Thoracic aorta (tissue), 2 donors: Measurements from ENCODE around the gene C1QTNF2. TPM values are rescaled to one million over a fixed set of nuclear protein-coding genes. Genes with fewer than 3 reads are reported as not detected.

ENCODE experiments used
- ATAC-seq: fragments of 150-250 bp; one replicate; pipeline ENCODE4 v1.8.0; 2017; ENCODE audit warnings: low read depth; ENCODE audit not compliant: insufficient number of reproducible peaks, low FRiP score
- DNase-seq: peaks from one replicate; pipeline ENCODE4 v3.0.0-alpha.2; 2020; ENCODE audit warnings: low spot score
- H3K27ac ChIP-seq, 2 donors: fragments of 200-600 bp; sonication (generic); 1 replicate in 1 of 2; 2 replicates in 1 of 2; pipeline ENCODE4 v1.5.1; 2016; ENCODE audit warnings: mild to moderate bottlenecking in 2 of 2, moderate library complexity in 2 of 2
- H3K27me3 ChIP-seq: fragments of 200-600 bp; sonication (generic); replicated peaks from 2 replicates; pipeline ENCODE4 v1.6.0; 2016; ENCODE audit warnings: mild to moderate bottlenecking; ENCODE audit not compliant: insufficient read depth
- H3K36me3 ChIP-seq: fragments of 200-600 bp; sonication (generic); one replicate; pipeline ENCODE4 v1.5.1; 2016
- H3K4me1 ChIP-seq, 2 donors: fragments of 200-600 bp; sonication (generic); 1 replicate in 1 of 2; 2 replicates in 1 of 2; pipeline versions ENCODE4 v1.5.1 to v1.6.0; 2016; ENCODE audit warnings: low read depth in 2 of 2, mild to moderate bottlenecking in 1 of 2; ENCODE audit not compliant: control insufficient read depth in 1 of 2
- H3K4me3 ChIP-seq: fragments of 200-600 bp; sonication (generic); 2 replicates; pipeline ENCODE4 v1.5.1; 2016; ENCODE audit warnings: mild to moderate bottlenecking
- H3K9me3 ChIP-seq: fragments of 200-600 bp; sonication (generic); 2 replicates; pipeline ENCODE4 v1.5.1; 2016
- total RNA-seq, 2 donors: library from RNA; depleted of rRNA; stranded (reverse); fragments of >200 nt; gene quantifications; one replicate each; pipeline versions ENCODE4 v1.1.0 to v1.2.3, GENCODE V29; 2016
- TF ChIP-seq, protein P1 (sequence below): fragments of 200-600 bp; sonication (generic); IDR thresholded peaks from one replicate; pipeline ENCODE4 v1.5.1; 2019; ENCODE audit warnings: antibody characterized with exemption

Gene C1QTNF2
- total RNA-seq, 2 donors from 2014 or later: 8.3 to 13.8 TPM

DNA sequence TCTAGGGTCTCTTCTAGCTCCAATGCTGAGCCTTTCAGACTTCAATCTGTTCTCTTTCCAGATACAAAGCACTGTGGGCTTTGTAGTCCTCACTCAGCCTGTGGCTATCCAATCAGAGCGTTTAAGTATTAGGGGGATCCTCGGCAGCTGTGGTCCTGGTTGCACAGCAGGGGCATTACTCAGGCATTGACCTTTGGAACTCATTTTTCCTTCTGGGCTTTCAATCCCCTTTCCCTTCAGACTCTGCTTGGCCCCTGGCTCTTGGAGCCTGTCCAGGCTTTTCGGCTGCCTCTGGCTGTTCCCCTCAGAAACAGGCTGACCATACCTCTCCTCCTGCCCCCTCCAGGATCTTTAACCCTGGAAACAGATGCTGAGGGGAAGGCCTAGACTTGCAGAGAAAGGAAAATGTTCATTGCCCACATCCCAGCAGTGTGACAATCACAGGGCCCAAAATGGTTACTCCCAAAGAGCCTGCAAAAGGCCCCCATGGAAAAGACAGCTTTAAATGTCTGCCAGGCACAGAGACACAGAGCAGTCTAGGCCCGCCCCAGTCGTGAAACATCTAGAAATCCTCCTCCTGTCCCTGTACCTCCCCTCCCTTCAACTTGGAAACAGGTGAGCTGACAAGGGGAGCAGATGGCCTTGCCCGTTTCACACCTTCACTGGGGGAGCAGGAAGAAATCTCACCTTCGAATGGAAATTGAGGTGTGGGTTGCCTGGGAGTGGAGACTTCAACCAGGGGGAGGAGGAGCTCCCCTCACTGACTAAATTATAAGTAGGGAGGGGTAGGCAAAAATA is 13.7 kb downstream of the C1QTNF2 start:
- TF ChIP-seq, protein P1, sequence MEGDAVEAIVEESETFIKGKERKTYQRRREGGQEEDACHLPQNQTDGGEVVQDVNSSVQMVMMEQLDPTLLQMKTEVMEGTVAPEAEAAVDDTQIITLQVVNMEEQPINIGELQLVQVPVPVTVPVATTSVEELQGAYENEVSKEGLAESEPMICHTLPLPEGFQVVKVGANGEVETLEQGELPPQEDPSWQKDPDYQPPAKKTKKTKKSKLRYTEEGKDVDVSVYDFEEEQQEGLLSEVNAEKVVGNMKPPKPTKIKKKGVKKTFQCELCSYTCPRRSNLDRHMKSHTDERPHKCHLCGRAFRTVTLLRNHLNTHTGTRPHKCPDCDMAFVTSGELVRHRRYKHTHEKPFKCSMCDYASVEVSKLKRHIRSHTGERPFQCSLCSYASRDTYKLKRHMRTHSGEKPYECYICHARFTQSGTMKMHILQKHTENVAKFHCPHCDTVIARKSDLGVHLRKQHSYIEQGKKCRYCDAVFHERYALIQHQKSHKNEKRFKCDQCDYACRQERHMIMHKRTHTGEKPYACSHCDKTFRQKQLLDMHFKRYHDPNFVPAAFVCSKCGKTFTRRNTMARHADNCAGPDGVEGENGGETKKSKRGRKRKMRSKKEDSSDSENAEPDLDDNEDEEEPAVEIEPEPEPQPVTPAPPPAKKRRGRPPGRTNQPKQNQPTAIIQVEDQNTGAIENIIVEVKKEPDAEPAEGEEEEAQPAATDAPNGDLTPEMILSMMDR: no peak
- no peaks in the 10 kb centered on the region for H3K36me3 ChIP-seq
- H3K4me1 ChIP-seq: peaks cover 28 to 66% of the 10 kb centered on the region in 2 donors
- H3K4me3 ChIP-seq: no peak overlapping the region
- H3K9me3 ChIP-seq: no peaks in the 10 kb centered on the region
- no peak for DNase-seq
- H3K27ac ChIP-seq: peak overlapping the region; percentile 65 to 81
- no peaks in the 10 kb centered on the region for H3K27me3 ChIP-seq
- no peak for ATAC-seq

- Histone ChIP-seq H3K27ac (no peak overlapping the region), H3K27me3 (no peaks in the 10 kb centered on the region), H3K4me3 (no peak overlapping the region), H3K4me1 (peaks cover 23 to 45% of the 10 kb centered on the region in 2 donors), H3K9me3 (no peaks in the 10 kb centered on the region), H3K36me3 (peaks cover 2% of the 10 kb centered on the region)
- ATAC-seq (no peak), DNase-seq (no peak)
- TF ChIP-seq, protein P1: no peak
Observed at GRCh38 chr5:160354666-160355065, 15.8 kb downstream of the C1QTNF2 start.

DNA sequence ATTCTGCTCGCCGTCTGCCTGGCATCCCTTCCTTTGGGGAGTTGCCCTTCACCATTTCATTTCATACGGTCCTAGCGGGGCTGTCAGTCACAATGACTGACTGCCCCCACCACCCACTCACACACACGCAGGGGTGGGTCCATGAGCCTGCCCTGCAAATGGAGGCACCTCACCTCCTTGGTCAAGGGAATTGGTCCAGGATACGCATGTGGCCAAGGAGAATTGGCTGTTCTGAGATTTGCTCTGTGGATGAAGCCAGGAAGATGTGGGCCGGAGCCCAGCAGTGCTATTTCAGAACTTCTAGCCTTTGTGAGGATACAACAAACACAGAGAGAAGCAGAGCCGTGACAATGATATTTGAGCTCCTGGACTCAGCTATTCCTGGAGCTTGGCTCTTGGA is 17.0 kb downstream of the C1QTNF2 start:
- ATAC-seq: peak; percentile 88
- H3K27ac ChIP-seq: peak overlapping the region; percentile 72 to 85

GRCh38 chr5:160352308-160352707 is 18.1 kb downstream of the C1QTNF2 start:
- Histone ChIP-seq H3K4me3 (no peak overlapping the region), H3K27ac (peak overlapping the region in 1 of 2 donors; percentile 72), H3K36me3 (peaks cover 9% of the 10 kb centered on the region), H3K9me3 (no peaks in the 10 kb centered on the region), H3K27me3 (no peaks in the 10 kb centered on the region), H3K4me1 (peaks cover 12 to 22% of the 10 kb centered on the region in 2 donors)
- ATAC-seq: no peak
- TF ChIP-seq, protein P1: no peak
- DNase-seq: no peak

More for the DNA sequence above, 17.0 kb downstream of the C1QTNF2 start:
- Histone ChIP-seq H3K4me3 (peak overlapping the region; percentile 37), H3K9me3 (no peaks in the 10 kb centered on the region), H3K4me1 (peaks cover 19 to 32% of the 10 kb centered on the region in 2 donors), H3K27me3 (no peaks in the 10 kb centered on the region), H3K36me3 (peaks cover 9% of the 10 kb centered on the region)
- TF ChIP-seq, protein P1: no peak
- peak; percentile 72 for DNase-seq

GRCh38 chr5:160349935-160350303 is 20.5 kb downstream of the C1QTNF2 start:
- peaks cover 9% of the 10 kb centered on the region for H3K36me3 ChIP-seq
- ATAC-seq: no peak
- peaks cover 6 to 10% of the 10 kb centered on the region in 2 donors for H3K4me1 ChIP-seq
- TF ChIP-seq, protein P1: no peak
- no peak overlapping the region for H3K27ac ChIP-seq
- H3K9me3 ChIP-seq: no peaks in the 10 kb centered on the region
- H3K4me3 ChIP-seq: no peak overlapping the region
- no peak for DNase-seq
- H3K27me3 ChIP-seq: no peaks in the 10 kb centered on the region
